HG03378 (cell line): ENCODE data around the gene LRP1.

ENCODE experiments used
- ATAC-seq: cut with Tn5 transposase; IDR thresholded peaks from one replicate; pipeline ENCODE4 v1.9.1; 2021; ENCODE audit warnings: mild to moderate bottlenecking, moderate library complexity; ENCODE audit not compliant: unreplicated experiment

Gene LRP1

GRCh38 chr12:57133013-57133569 is 4.8 kb downstream of the LRP1 start:
- ATAC-seq: no peak

GRCh38 chr12:57133916-57134315 is 5.6 kb downstream of the LRP1 start:
- ATAC-seq: no peak

- ATAC-seq: no peak
These were observed 6.7 kb downstream of the LRP1 start for GRCh38 chr12:57134949-57135348.

- no peak for ATAC-seq
These were observed 7.4 kb downstream of the LRP1 start for GRCh38 chr12:57135527-57136326.

GRCh38 chr12:57138526-57139272 is 10.4 kb downstream of the LRP1 start:
- ATAC-seq: no peak

- ATAC-seq: no peak
These were observed 11.7 kb downstream of the LRP1 start for GRCh38 chr12:57139796-57140649.

GRCh38 chr12:57141249-57141648 is 13.0 kb downstream of the LRP1 start:
- no peak for ATAC-seq

GRCh38 chr12:57142121-57142520 is 13.8 kb downstream of the LRP1 start:
- ATAC-seq: no peak

GRCh38 chr12:57142727-57143126 is 14.4 kb downstream of the LRP1 start:
- ATAC-seq: no peak

- ATAC-seq: no peak
These were observed 15.2 kb downstream of the LRP1 start for GRCh38 chr12:57143454-57143853.

GRCh38 chr12:57145460-57146059 is 17.3 kb downstream of the LRP1 start:
- ATAC-seq: no peak

- ATAC-seq: no peak
These were observed 17.8 kb downstream of the LRP1 start for GRCh38 chr12:57146092-57146491.

- ATAC-seq: no peak
These were observed 19.0 kb downstream of the LRP1 start, which contains the start of gene LRP1-AS for GRCh38 chr12:57146961-57147944. TSS of gene LRP1-AS (minus strand) at chr12:57147619.

- ATAC-seq: no peak
These were observed 20.4 kb downstream of the LRP1 start for GRCh38 chr12:57148469-57149244.

- no peak for ATAC-seq
These were observed 21.1 kb downstream of the LRP1 start for GRCh38 chr12:57149245-57149900.

GRCh38 chr12:57150400-57151000 is 22.2 kb downstream of the LRP1 start:
- no peak for ATAC-seq

GRCh38 chr12:57151741-57152630 is 23.7 kb downstream of the LRP1 start:
- ATAC-seq: no peak
